Subcutaneous adipose tissue (tissue), 4 donors: ENCODE measurements around the gene PURA. TPM values are rescaled to one million over a fixed set of nuclear protein-coding genes. Genes with fewer than 3 reads are reported as not detected.

Experiments used
- total RNA-seq, 4 donors: library from RNA; depleted of rRNA; stranded (reverse); fragments of >200 nt; gene quantifications; one replicate each; pipeline ENCODE4 v1.1.0, GENCODE V29; 2016
- TF ChIP-seq, protein P1 (sequence below): fragments of 450-650 bp; IDR thresholded peaks from one replicate; pipeline ENCODE4 v1.5.1; 2016; ENCODE audit warnings: low read depth, mild to moderate bottlenecking, control low read depth, antibody characterized with exemption, moderate library complexity

PURA gene
- total RNA-seq, 4 donors from 2014 or later, result 25.6 to 41.7 (median 31.5) TPM

DNA sequence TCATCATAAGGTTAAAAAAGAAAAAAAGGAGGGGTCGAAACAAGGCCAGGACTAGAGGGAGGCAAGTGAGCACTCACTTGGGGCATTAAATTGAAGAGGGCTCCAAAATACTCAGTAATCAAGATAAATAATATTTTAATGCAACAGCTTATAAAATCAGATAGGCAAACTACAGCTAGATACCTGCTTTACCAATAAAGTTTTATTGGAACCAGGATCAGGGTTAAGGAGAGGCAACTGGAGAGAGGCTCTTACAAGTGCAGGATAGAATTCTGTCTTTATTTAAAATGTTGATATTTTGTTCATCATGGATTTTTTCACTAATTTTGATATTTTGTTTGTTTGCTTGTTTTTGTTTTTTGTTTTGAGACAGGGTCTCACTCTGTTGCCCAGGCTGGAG lies 30.3 kb upstream of the PURA start:
- TF ChIP-seq, protein P1, sequence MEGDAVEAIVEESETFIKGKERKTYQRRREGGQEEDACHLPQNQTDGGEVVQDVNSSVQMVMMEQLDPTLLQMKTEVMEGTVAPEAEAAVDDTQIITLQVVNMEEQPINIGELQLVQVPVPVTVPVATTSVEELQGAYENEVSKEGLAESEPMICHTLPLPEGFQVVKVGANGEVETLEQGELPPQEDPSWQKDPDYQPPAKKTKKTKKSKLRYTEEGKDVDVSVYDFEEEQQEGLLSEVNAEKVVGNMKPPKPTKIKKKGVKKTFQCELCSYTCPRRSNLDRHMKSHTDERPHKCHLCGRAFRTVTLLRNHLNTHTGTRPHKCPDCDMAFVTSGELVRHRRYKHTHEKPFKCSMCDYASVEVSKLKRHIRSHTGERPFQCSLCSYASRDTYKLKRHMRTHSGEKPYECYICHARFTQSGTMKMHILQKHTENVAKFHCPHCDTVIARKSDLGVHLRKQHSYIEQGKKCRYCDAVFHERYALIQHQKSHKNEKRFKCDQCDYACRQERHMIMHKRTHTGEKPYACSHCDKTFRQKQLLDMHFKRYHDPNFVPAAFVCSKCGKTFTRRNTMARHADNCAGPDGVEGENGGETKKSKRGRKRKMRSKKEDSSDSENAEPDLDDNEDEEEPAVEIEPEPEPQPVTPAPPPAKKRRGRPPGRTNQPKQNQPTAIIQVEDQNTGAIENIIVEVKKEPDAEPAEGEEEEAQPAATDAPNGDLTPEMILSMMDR, result no peak

DNA sequence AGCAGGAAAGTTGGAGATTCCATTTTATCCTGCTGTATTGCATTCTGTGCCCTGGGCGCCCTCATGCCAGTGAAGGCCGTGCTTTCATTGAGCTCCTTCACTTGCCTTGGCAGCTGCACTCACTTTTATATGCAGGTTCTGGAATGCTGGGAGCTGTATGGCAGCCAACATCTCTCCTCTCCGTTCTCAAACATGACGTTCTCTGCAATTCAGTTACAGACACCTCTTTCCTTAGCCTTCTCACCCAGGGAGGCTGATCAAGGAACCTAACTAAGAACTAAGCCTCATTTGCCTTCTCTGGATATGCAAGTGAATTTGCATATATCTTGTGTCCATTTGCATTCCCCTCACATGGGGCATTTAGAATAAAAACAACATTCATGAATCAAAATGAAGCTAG lies 29.4 kb upstream of the PURA start:
- TF ChIP-seq, protein P1, result no peak

GRCh38 chr5:140090251-140090650 lies 23.7 kb upstream of the PURA start:
- TF ChIP-seq, protein P1, result no peak

- TF ChIP-seq, protein P1, result no peak
Measured at GRCh38 chr5:140093179-140093578, 20.7 kb upstream of the PURA start.

DNA sequence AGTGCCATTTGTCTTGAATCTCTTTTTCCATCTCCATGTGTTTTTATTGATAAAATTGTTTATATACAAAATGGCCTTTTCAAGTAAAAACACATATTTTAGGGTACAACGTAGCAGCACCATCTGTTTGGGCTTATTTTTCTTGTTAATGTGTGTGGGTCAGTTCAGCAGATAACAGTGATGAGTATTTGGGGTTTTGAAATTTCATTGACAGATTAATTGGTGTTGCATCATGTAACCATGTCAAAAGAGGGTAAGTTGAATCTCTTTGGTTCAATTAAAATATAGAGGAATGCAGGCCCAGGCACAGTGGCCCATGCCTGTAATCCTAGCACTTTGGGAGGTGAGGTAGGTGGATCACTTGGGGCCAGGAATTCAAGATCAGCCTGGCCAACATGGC lies 20.0 kb upstream of the PURA start:
- TF ChIP-seq, protein P1, result no peak

DNA sequence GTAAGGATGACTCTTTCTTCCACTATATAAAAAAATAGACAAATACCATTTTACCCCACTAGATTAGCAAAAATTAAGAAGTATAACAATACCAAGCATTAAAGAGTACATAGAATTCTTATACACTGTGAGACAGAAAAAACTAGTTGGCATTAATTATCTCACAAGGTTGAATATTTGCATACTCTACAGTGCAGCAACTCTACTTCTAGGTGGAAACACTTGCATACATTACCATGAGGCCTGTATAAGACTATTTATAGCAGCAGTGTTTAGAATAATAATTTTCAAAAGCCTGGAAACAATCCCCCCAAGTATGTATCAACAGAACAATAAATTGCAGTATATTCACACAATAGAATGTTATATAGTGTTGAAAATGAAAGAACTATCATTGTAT lies 19.0 kb upstream of the PURA start:
- TF ChIP-seq, protein P1, result no peak

DNA sequence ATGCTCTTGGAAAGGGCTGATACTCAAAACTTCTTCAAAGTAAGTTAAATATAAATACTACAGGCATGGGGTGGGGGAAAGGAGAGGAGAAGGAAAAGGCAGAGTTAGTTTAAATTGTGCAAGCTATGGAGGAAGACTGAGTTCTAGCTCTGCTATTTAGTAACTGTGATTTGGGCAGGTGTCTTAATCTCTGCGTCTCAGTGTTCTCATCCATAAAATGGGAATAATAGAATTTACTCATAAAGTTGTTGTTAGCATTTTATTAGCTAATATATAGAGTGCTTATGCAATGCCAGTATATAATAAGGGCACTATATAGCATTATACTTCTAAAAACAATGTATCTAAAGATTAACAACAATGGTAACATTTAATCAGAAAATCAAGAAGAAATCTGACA lies 12.7 kb upstream of the PURA start:
- TF ChIP-seq, protein P1, result no peak
